Measurements from ENCODE around the gene ZSWIM1. TPM values are rescaled to one million over a fixed set of nuclear protein-coding genes. Genes with fewer than 3 reads are reported as not detected.

Gene ZSWIM1
- total and polyA plus RNA-seq, 2 of the 13 experiments (the other 11 are each of a cell fraction or from before 2014, with no cell fraction given) = 9.5 to 11.7 TPM

DNA sequence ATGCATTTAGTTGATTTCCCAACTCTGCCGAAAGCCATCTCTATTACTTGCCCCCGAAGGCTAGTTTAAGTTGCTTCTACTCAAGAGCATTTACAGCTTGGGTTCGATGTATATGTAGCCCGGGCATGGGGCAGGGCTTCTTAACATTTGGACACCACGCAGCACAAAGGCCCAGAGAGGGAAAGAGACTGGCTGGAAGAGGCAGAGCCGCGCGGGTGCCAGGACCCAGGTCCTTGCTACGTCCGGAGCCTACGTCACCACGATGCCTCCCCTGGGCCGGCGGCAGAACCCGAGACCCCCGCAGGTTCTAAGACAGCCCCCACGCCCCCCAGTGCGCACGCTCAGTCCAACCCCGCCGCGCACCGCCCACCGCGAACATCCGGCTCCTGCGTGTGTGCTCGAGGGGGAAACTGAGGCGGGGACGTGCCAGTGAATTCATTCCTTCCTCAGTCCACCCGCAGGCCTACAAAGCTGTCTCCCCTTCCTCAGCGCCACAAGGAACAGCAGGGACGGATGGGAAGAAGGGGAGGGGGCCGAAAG lies 53.1 kb downstream of the ZSWIM1 start (continued):
- TF ChIP-seq ZFP37 (CRISPR knock-in tag; IDR thresholded peaks at IDR 0.05; ENCODE audit: borderline replicate concordance) = no peak
- no peak for TF ChIP-seq DRAP1 (CRISPR knock-in tag; IDR thresholded peaks at IDR 0.05)
- no peak for TF ChIP-seq TCF7L2 (IDR thresholded peaks at IDR 0.05; ENCODE audit: low read depth, low read length)
- TF ChIP-seq NBN (conservative IDR thresholded peaks at IDR 0.05) = no peak
- no peak for TF ChIP-seq CCAR2 (optimal IDR thresholded peaks at IDR 0.05; ENCODE audit: low read depth, low read length)
- TF ChIP-seq ZNF790 (CRISPR knock-in tag; IDR thresholded peaks at IDR 0.05; ENCODE audit: borderline replicate concordance) = no peak
- no peak for TF ChIP-seq HIC2 (CRISPR knock-in tag; IDR thresholded peaks at IDR 0.05; ENCODE audit: low read depth)
- TF ChIP-seq CHD4 (IDR thresholded peaks at IDR 0.05; ENCODE audit: borderline replicate concordance, low read length) = peak; percentile 67; the same call in 1 of the 2 replicates
- TF ChIP-seq MIXL1 (CRISPR knock-in tag; IDR thresholded peaks at IDR 0.05) = no peak; the same call in 1 of the 2 replicates
- TF ChIP-seq TBL1XR1 (IDR thresholded peaks at IDR 0.05; ENCODE audit: borderline replicate concordance, low read length, partially characterized antibody) = no peak
- TF ChIP-seq ARNT (IDR thresholded peaks at IDR 0.05) = no peak
- TF ChIP-seq SMAD1 (CRISPR knock-in tag; IDR thresholded peaks at IDR 0.05; ENCODE audit: borderline replicate concordance, low read depth) = no peak
- TF ChIP-seq POLR2AphosphoS2 (IDR thresholded peaks at IDR 0.05; ENCODE audit: low read depth, low read length) = no peak
- TF ChIP-seq AHDC1 (CRISPR knock-in tag; IDR thresholded peaks at IDR 0.05; ENCODE audit: borderline replicate concordance) = no peak; the same call in 1 of the 2 replicates
- no peak for TF ChIP-seq AKAP8 (CRISPR knock-in tag; IDR thresholded peaks at IDR 0.05)
- no peak; the same call in 1 of the 2 replicates for TF ChIP-seq ARNT2 (CRISPR knock-in tag; IDR thresholded peaks at IDR 0.05; ENCODE audit: low read depth)
- TF ChIP-seq RXRB (CRISPR knock-in tag; IDR thresholded peaks at IDR 0.05; ENCODE audit: borderline replicate concordance) = no peak; the same call in 1 of the 2 replicates
- no peak for TF ChIP-seq ZFP36L2 (CRISPR knock-in tag; IDR thresholded peaks at IDR 0.05)
- TF ChIP-seq SP1 (IDR thresholded peaks at IDR 0.05) = no peak
- TF ChIP-seq SP1 (CRISPR knock-in tag; IDR thresholded peaks at IDR 0.05) = no peak
- no peak for TF ChIP-seq NONO (IDR thresholded peaks at IDR 0.05)
- no peak for TF ChIP-seq NONO (CRISPR knock-in tag; conservative IDR thresholded peaks at IDR 0.05)
- 0 out of 2 replicates have a peak, but pooled peaks have one; percentile 26 for TF ChIP-seq BRCA1 (CRISPR knock-in tag; IDR thresholded peaks at IDR 0.05)
- TF ChIP-seq E2F2 (CRISPR knock-in tag; IDR thresholded peaks at IDR 0.05; ENCODE audit: borderline replicate concordance) = no peak
